GM12878 (cell line): ENCODE results near the gene LSR. TPM values are rescaled to one million over a fixed set of nuclear protein-coding genes. Genes with fewer than 3 reads are reported as not detected.

Experiments used
- ATAC-seq: fragments of 200-7000 bp; cut with Tn5 transposase; 3 replicates; pipeline ENCODE4 v1.9.1; 2020; ENCODE audit warnings: mild to moderate bottlenecking, moderate library complexity
- BruUV-seq: library from RNA; stranded (reverse); fragments of 400-500 nt; replicated peaks from 2 replicates; lab custom pipeline; 2021; lab: Mats Ljungman, UMichigan
- CTCF ChIA-PET: fragments of 300-600 bp; sonication (Branson Sonifier 250); formaldehyde crosslinking; extraction: SDS; loops from one replicate; lab custom pipeline; 2021; ENCODE audit warnings: inconsistent platforms; lab: Yijun Ruan, JAX
- POLR2A ChIA-PET: fragments of 350-600 bp; formaldehyde crosslinking; extraction: SDS; loops from one replicate; lab custom pipeline; 2021; ENCODE audit warnings: inconsistent platforms; lab: Charles Lee
- RAD21 ChIA-PET: fragments of 300-600 bp; sonication (Branson Sonifier 250); formaldehyde crosslinking; loops from one replicate; lab custom pipeline; 2023; ENCODE audit warnings: antibody characterized with exemption; ENCODE audit not compliant: unreplicated experiment; lab: Charles Lee
- SMC1A ChIA-PET: fragments of 300-600 bp; sonication (Branson Sonifier 250); formaldehyde crosslinking; loops from one replicate; lab custom pipeline; 2023; ENCODE audit not compliant: unreplicated experiment, uncharacterized antibody; lab: Charles Lee
- DNase-seq: peaks from one replicate; pipeline ENCODE4 v3.0.0-alpha.2; 2011; ENCODE audit warnings: low read depth, low spot score
- FAIRE-seq: peaks from 3 replicates; lab custom pipeline; 2011; peaks lifted over from hg19 to GRCh38; lab: Jason Lieb, UNC
- H2AFZ ChIP-seq: 2 replicates; pipeline ENCODE4 v1.6.0; 2011; ENCODE audit warnings: low read depth, low read length, control low read depth; ENCODE audit not compliant: control insufficient read depth
- H3K27ac ChIP-seq: 2 replicates; pipeline ENCODE4 v1.5.1; 2011; ENCODE audit warnings: control low read depth; ENCODE audit not compliant: control insufficient read depth, insufficient read depth
- H3K27me3 ChIP-seq, 2 experiments: replicated peaks in 1 of 2; 2 replicates each; pipeline versions ENCODE4 v1.6.0 to v1.6.1; 2011; ENCODE audit warnings: low read length in 1 of 2; ENCODE audit not compliant: control insufficient read depth in 2 of 2, insufficient read depth in 2 of 2
- H3K36me3 ChIP-seq, 2 experiments: 2 replicates each; pipeline ENCODE4 v1.5.1; 2011; ENCODE audit warnings: low read length in 1 of 2; ENCODE audit not compliant: control insufficient read depth in 2 of 2, insufficient read depth in 2 of 2
- H3K4me1 ChIP-seq: 2 replicates; pipeline ENCODE4 v1.6.1; 2011; ENCODE audit warnings: mild to moderate bottlenecking, low read length, moderate library complexity, mixed read lengths; ENCODE audit not compliant: control insufficient read depth, insufficient read depth
- H3K4me2 ChIP-seq: 2 replicates; pipeline ENCODE4 v1.6.0; 2011; ENCODE audit warnings: control low read depth; ENCODE audit not compliant: control insufficient read depth, insufficient read depth
- H3K4me3 ChIP-seq: fragments of 200-600 bp; sonication (generic); 2 replicates; pipeline ENCODE4 v1.5.1; 2016
- H3K79me2 ChIP-seq: 2 replicates; pipeline ENCODE4 v1.6.0; 2011; ENCODE audit warnings: low read length; ENCODE audit not compliant: control insufficient read depth, insufficient read depth
- H3K9ac ChIP-seq: 2 replicates; pipeline ENCODE4 v1.8.0; 2011; ENCODE audit warnings: low read length, control low read depth, mixed read lengths; ENCODE audit not compliant: control insufficient read depth, insufficient read depth
- H3K9me3 ChIP-seq: replicated peaks from 3 replicates; pipeline ENCODE4 v1.5.1; 2011; ENCODE audit warnings: mild to moderate bottlenecking, low read length; ENCODE audit not compliant: control insufficient read depth, insufficient read depth
- H4K20me1 ChIP-seq: 2 replicates; pipeline ENCODE4 v1.6.0; 2011; ENCODE audit not compliant: control insufficient read depth, insufficient read depth
- LARP7 ChIP-seq: fragments of 450-650 bp; IDR thresholded peaks from 2 replicates; pipeline ENCODE4 v1.6.1; 2017; ENCODE audit warnings: mild to moderate bottlenecking
- NR2C1 ChIP-seq: fragments of 450-650 bp; IDR thresholded peaks from 2 replicates; pipeline ENCODE4 v1.6.1; 2017; ENCODE audit warnings: antibody characterized with exemption, mild to moderate bottlenecking, moderate library complexity
- TBL1XR1 ChIP-seq: IDR thresholded peaks from 2 replicates; pipeline ENCODE4 v1.6.1; 2012; ENCODE audit warnings: low read depth, low read length, improper control_type of control experiment
- YY1 ChIP-seq: IDR thresholded peaks from 2 replicates; pipeline ENCODE4 v1.6.1; 2011; ENCODE audit warnings: low read depth, mild to moderate bottlenecking, low read length
- WGBS: methylation state at CpG from one replicate; pipeline ENCODE4 v1.1.6; 2016; ENCODE audit warnings: low lambda C conversion rate; ENCODE audit not compliant: insufficient replicate concordance, insufficient coverage; ENCODE audit errors: missing lambda C conversion rate; 5-methylcytosine and 5-hydroxymethylcytosine counted together
- in situ Hi-C: fragments of 300-500 bp; cut with MboI; formaldehyde crosslinking; loops from 9 replicates; pipeline ENCODE4 v1.14.3; 2018; ENCODE audit warnings: mixed read lengths
- intact Hi-C: fragments of 100-400 bp; cut with micrococcal nuclease; formaldehyde crosslinking; loops from one replicate; pipeline ENCODE4 v1.14.2; 2022; ENCODE audit not compliant: unreplicated experiment
- polyA plus RNA-seq, 11 experiments: library from polyadenylated mRNA; depleted of rRNA in 4 of 11; unstranded in 6 of 11; stranded (reverse) in 5 of 11; fragments of >200 nt; fragmentation: Nextera tagmentation in 4 of 11; fragmentation: Illumina TruSeq in 1 of 11; extraction: Ambion mirVana in 4 of 11; extraction: Trizol in 1 of 11; gene quantifications; 1 replicate in 1 of 11; 2 replicates in 10 of 11; pipeline versions ENCODE4 v1.2.1 to v1.2.3, GENCODE V29; 2011 to 2016; ENCODE audit warnings: inconsistent platforms in 2 of 11, missing spikeins in 2 of 11, low read depth in 1 of 11
- total RNA-seq, 4 experiments: library from RNA; depleted of rRNA in 3 of 4; stranded (reverse); fragments of >200 nt in 3 of 4; fragmentation: Illumina TruSeq in 1 of 4; extraction: Trizol in 1 of 4; gene quantifications; 2 replicates each; pipeline versions ENCODE4 v1.2.1 to v1.2.3, GENCODE V29; 2013 to 2021
- TF ChIP-seq, protein P1 (sequence below): fragments of 450-650 bp; IDR thresholded peaks from 2 replicates; pipeline ENCODE4 v1.6.1; 2018; ENCODE audit warnings: mild to moderate bottlenecking, low read depth, moderate library complexity; ENCODE audit not compliant: partially characterized antibody

The LSR gene
- total and polyA plus RNA-seq, 10 of the 15 experiments (the other 5 are each of a cell fraction or from before 2014, with no cell fraction given), result 0.26 to 53.9 (median 26.3) TPM

- Histone ChIP-seq H3K4me3 (no peak overlapping the region), H3K4me1 (no peaks in the 10 kb centered on the region), H3K36me3 (peaks cover 4% of the 10 kb centered on the region in 2 experiments; a peak in 3 of 4 replicates), H3K9ac (no peak overlapping the region), H3K4me2 (no peak overlapping the region), H2AFZ (no peak overlapping the region), H3K9me3 (no peaks in the 10 kb centered on the region), H3K27ac (no peak overlapping the region), H3K27me3 (no peaks in the 10 kb centered on the region), H4K20me1 (no peaks in the 10 kb centered on the region), H3K79me2 (no peaks in the 10 kb centered on the region; the same call in none of the 2 replicates)
- FAIRE-seq, result no peak
- CTCF ChIA-PET, result no interaction called here
- no peak for DNase-seq
- in situ Hi-C loops, result no loop called here
- 75% methylated on average over 9 of the region's 9 CpGs for WGBS
- RAD21 ChIA-PET, result no interaction called here
- no peak for TF ChIP-seq NR2C1
- no peak for TF ChIP-seq YY1
- TF ChIP-seq, protein P1, sequence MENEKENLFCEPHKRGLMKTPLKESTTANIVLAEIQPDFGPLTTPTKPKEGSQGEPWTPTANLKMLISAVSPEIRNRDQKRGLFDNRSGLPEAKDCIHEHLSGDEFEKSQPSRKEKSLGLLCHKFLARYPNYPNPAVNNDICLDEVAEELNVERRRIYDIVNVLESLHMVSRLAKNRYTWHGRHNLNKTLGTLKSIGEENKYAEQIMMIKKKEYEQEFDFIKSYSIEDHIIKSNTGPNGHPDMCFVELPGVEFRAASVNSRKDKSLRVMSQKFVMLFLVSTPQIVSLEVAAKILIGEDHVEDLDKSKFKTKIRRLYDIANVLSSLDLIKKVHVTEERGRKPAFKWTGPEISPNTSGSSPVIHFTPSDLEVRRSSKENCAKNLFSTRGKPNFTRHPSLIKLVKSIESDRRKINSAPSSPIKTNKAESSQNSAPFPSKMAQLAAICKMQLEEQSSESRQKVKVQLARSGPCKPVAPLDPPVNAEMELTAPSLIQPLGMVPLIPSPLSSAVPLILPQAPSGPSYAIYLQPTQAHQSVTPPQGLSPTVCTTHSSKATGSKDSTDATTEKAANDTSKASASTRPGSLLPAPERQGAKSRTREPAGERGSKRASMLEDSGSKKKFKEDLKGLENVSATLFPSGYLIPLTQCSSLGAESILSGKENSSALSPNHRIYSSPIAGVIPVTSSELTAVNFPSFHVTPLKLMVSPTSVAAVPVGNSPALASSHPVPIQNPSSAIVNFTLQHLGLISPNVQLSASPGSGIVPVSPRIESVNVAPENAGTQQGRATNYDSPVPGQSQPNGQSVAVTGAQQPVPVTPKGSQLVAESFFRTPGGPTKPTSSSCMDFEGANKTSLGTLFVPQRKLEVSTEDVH, result no peak
- TF ChIP-seq TBL1XR1, result no peak
- no peak for TF ChIP-seq LARP7
- intact Hi-C loops, result no loop called here
- SMC1A ChIA-PET, result interaction anchor here (1.0 kb wide), 1 partner anchor 16 kb away, joined by 3 read pairs; no protein-coding TSS in a partner anchor
- BruUV-seq, result no TSS peak
- POLR2A ChIA-PET, result no interaction called here
- no peak for ATAC-seq
These were observed 8.3 kb downstream of the LSR start for GRCh38 chr19:35257113-35257461.
